IMR-90 (cell line): ENCODE results near the gene CNTN4. TPM values are rescaled to one million over a fixed set of nuclear protein-coding genes. Genes with fewer than 3 reads are reported as not detected.

Experiments used
- ATAC-seq: fragments of 200-7000 bp; cut with Tn5 transposase; 2 replicates; pipeline ENCODE4 v1.9.1; 2020; ENCODE audit warnings: low read depth, mild to moderate bottlenecking, moderate library complexity
- BruUV-seq: library from RNA; stranded (reverse); fragments of 400-500 nt; replicated peaks from 2 replicates; lab custom pipeline; 2021; lab: Mats Ljungman, UMichigan
- CTCF ChIA-PET: fragments of 300-600 bp; formaldehyde crosslinking; extraction: SDS; loops from one replicate; lab custom pipeline; 2021; ENCODE audit warnings: antibody characterized with exemption; lab: Yijun Ruan, JAX
- POLR2A ChIA-PET: fragments of 300-600 bp; sonication (Branson Sonifier 250); formaldehyde crosslinking; loops from one replicate; lab custom pipeline; 2022; ENCODE audit warnings: antibody characterized with exemption; ENCODE audit not compliant: unreplicated experiment; lab: Charles Lee
- DNase-seq: peaks from one replicate; pipeline ENCODE4 v3.0.0; 2013
- H2AFZ ChIP-seq: replicated peaks from 2 replicates; pipeline ENCODE3; 2013; ENCODE audit warnings: low read length, mild to moderate bottlenecking; ENCODE audit not compliant: poor library complexity
- H2AK5ac ChIP-seq: 2 replicates; pipeline ENCODE4 v1.6.1; 2013; ENCODE audit warnings: low read depth, low read length, inconsistent platforms
- H2AK9ac ChIP-seq: replicated peaks from 2 replicates; pipeline ENCODE3; 2013; ENCODE audit warnings: mild to moderate bottlenecking, low read depth, low read length, moderate library complexity; ENCODE audit not compliant: poor library complexity
- H2BK120ac ChIP-seq: 2 replicates; pipeline ENCODE4 v1.6.1; 2013; ENCODE audit warnings: low read depth, low read length, inconsistent platforms
- H2BK15ac ChIP-seq: 3 replicates; pipeline ENCODE4 v1.6.1; 2013; ENCODE audit warnings: low read depth, low read length, inconsistent platforms
- H2BK20ac ChIP-seq: 2 replicates; pipeline ENCODE4 v1.6.1; 2013; ENCODE audit warnings: low read depth, mild to moderate bottlenecking, inconsistent platforms, low read length, moderate library complexity
- H2BK5ac ChIP-seq: 2 replicates; pipeline ENCODE4 v1.6.1; 2013; ENCODE audit warnings: mild to moderate bottlenecking, low read depth, low read length, inconsistent platforms; ENCODE audit not compliant: poor library complexity, severe bottlenecking
- H3K14ac ChIP-seq: replicated peaks from 2 replicates; pipeline ENCODE4 v1.6.1; 2013; ENCODE audit warnings: low read depth, low read length, inconsistent platforms
- H3K18ac ChIP-seq: 2 replicates; pipeline ENCODE4 v1.6.1; 2013; ENCODE audit warnings: low read depth, low read length, control low read depth
- H3K23ac ChIP-seq: 2 replicates; pipeline ENCODE4 v1.6.1; 2013; ENCODE audit warnings: low read depth, low read length, inconsistent platforms
- H3K27ac ChIP-seq: 2 replicates; pipeline ENCODE4 v1.5.1; 2013; ENCODE audit warnings: mild to moderate bottlenecking, control low read depth, low read length; ENCODE audit not compliant: insufficient read depth
- H3K27me3 ChIP-seq: 2 replicates; pipeline ENCODE4 v1.6.1; 2013; ENCODE audit warnings: low read length; ENCODE audit not compliant: control insufficient read depth, insufficient read depth
- H3K36me3 ChIP-seq: 2 replicates; pipeline ENCODE4 v1.6.1; 2013; ENCODE audit warnings: low read length, mixed read lengths; ENCODE audit not compliant: control insufficient read depth, insufficient read depth
- H3K4ac ChIP-seq: 2 replicates; pipeline ENCODE4 v1.6.1; 2013; ENCODE audit warnings: low read depth, low read length, inconsistent platforms
- H3K4me1 ChIP-seq: 2 replicates; pipeline ENCODE4 v1.6.1; 2013; ENCODE audit warnings: low read length, mixed read lengths; ENCODE audit not compliant: control insufficient read depth, insufficient read depth
- H3K4me2 ChIP-seq: 2 replicates; pipeline ENCODE4 v1.6.1; 2013; ENCODE audit warnings: low read depth, mild to moderate bottlenecking, control low read depth, low read length, moderate library complexity
- H3K4me3 ChIP-seq: 2 replicates; pipeline ENCODE4 v1.5.1; 2013; ENCODE audit warnings: low read depth, mild to moderate bottlenecking, control low read depth, low read length, moderate library complexity; ENCODE audit not compliant: insufficient read depth
- H3K56ac ChIP-seq: 2 replicates; pipeline ENCODE4 v1.6.1; 2013; ENCODE audit warnings: low read length, inconsistent platforms; ENCODE audit not compliant: insufficient read depth; ENCODE audit errors: extremely low read depth
- H3K79me1 ChIP-seq, 2 experiments: 2 replicates each; pipeline ENCODE4 v1.6.1; 2013; ENCODE audit warnings: low read length in 2 of 2, inconsistent platforms in 1 of 2, low read depth in 1 of 2
- H3K9ac ChIP-seq: 2 replicates; pipeline ENCODE4 v1.6.1; 2013; ENCODE audit warnings: low read depth, low read length, control low read depth
- H3K9me1 ChIP-seq: 2 replicates; pipeline ENCODE4 v1.6.1; 2013; ENCODE audit warnings: low read length, inconsistent platforms; ENCODE audit not compliant: insufficient read depth
- H3K9me3 ChIP-seq: 2 replicates; pipeline ENCODE4 v1.6.1; 2013; ENCODE audit warnings: low read length; ENCODE audit not compliant: control insufficient read depth, insufficient read depth
- H4K20me1 ChIP-seq: 2 replicates; pipeline ENCODE4 v1.6.1; 2013; ENCODE audit warnings: low read length, inconsistent platforms; ENCODE audit not compliant: insufficient read depth
- H4K5ac ChIP-seq: 2 replicates; pipeline ENCODE4 v1.6.1; 2013; ENCODE audit warnings: mild to moderate bottlenecking, low read depth, low read length, control low read depth
- H4K8ac ChIP-seq, 2 experiments: 2 replicates each; pipeline ENCODE4 v1.6.1; 2013; ENCODE audit warnings: low read depth in 2 of 2, low read length in 2 of 2, control low read depth in 1 of 2, inconsistent platforms in 1 of 2
- H4K91ac ChIP-seq: 2 replicates; pipeline ENCODE4 v1.6.1; 2013; ENCODE audit warnings: low read depth, low read length, inconsistent platforms; ENCODE audit not compliant: insufficient read depth
- BHLHE40 ChIP-seq: fragments of 150-350 bp; IDR thresholded peaks from 2 replicates; pipeline ENCODE4 v1.6.1; 2016; ENCODE audit warnings: mild to moderate bottlenecking, low read depth, low read length
- CEBPB ChIP-seq: IDR thresholded peaks from 2 replicates; pipeline ENCODE4 v1.6.1; 2012; ENCODE audit warnings: low read depth, low read length, improper control_type of control experiment
- CHD1 ChIP-seq: IDR thresholded peaks from 2 replicates; pipeline ENCODE4 v1.6.1; 2012; ENCODE audit warnings: low read depth, low read length, improper control_type of control experiment
- MAFK ChIP-seq: IDR thresholded peaks from 2 replicates; pipeline ENCODE4 v1.6.1; 2012; ENCODE audit warnings: low read depth, low read length, improper control_type of control experiment
- NFE2L2 ChIP-seq: fragments of 150-350 bp; IDR thresholded peaks from 2 replicates; pipeline ENCODE4 v1.6.1; 2016; ENCODE audit warnings: low read depth, mild to moderate bottlenecking, low read length
- POLR2A ChIP-seq: IDR thresholded peaks from 2 replicates; pipeline ENCODE4 v1.6.1; 2012; ENCODE audit warnings: mild to moderate bottlenecking, low read depth, low read length
- RAD21 ChIP-seq: IDR thresholded peaks from 2 replicates; pipeline ENCODE4 v1.6.1; 2012; ENCODE audit warnings: low read length, improper control_type of control experiment
- SMC3 ChIP-seq: fragments of 150-350 bp; IDR thresholded peaks from 2 replicates; pipeline ENCODE4 v1.6.1; 2016; ENCODE audit warnings: low read depth, mild to moderate bottlenecking, antibody characterized with exemption, low read length, moderate library complexity
- WGBS, 2 experiments: methylation state at CpG; one replicate each; pipeline versions ENCODE4 v1.1.5 to v1.1.7; 2013; ENCODE audit warnings: missing lambda C conversion rate in 2 of 2; ENCODE audit not compliant: insufficient read length in 1 of 2; ENCODE audit errors: extremely low coverage in 2 of 2; 5-methylcytosine and 5-hydroxymethylcytosine counted together
- dilution Hi-C: fragments of 300-500 bp; cut with HindIII; formaldehyde crosslinking; loops from one replicate; pipeline ENCODE4 v1.14.3; 2018; ENCODE audit warnings: low sequenced_read_pairs; ENCODE audit not compliant: unreplicated experiment
- in situ Hi-C: fragments of 300-500 bp; cut with MboI; formaldehyde crosslinking; loops from 3 replicates; pipeline ENCODE4 v1.14.3; 2019; ENCODE audit warnings: low sequenced_read_pairs, inconsistent platforms, mixed read lengths
- intact Hi-C: fragments of 100-400 bp; cut with micrococcal nuclease; formaldehyde crosslinking; loops from 2 replicates; pipeline ENCODE4 v1.10.0; 2022
- polyA plus RNA-seq, 3 experiments: library from polyadenylated mRNA; depleted of rRNA; stranded (reverse); fragments of >200 nt; gene quantifications; 2 replicates each; pipeline ENCODE4 v1.2.3, GENCODE V29; 2012; ENCODE audit warnings: low replicate concordance in 1 of 3
- total RNA-seq: library from RNA; depleted of rRNA; stranded (reverse); fragments of >200 nt; gene quantifications from 2 replicates; pipeline ENCODE4 v1.2.3, GENCODE V29; 2012
- TF ChIP-seq, protein P1 (sequence below): fragments of 150-350 bp; IDR thresholded peaks from 2 replicates; pipeline ENCODE4 v1.6.1; 2017; ENCODE audit warnings: mild to moderate bottlenecking, antibody characterized with exemption, low read length, low read depth
- TF ChIP-seq, protein P2 (sequence below): conservative IDR thresholded peaks from 2 replicates; pipeline ENCODE4 v1.5.1; 2012; ENCODE audit warnings: mild to moderate bottlenecking, low read depth, low read length, improper control_type of control experiment

The CNTN4 gene
- total and polyA plus RNA-seq, 2 of the 4 experiments (the other 2 are of a cell fraction) = under 0.01 TPM; not detected in 1

DNA sequence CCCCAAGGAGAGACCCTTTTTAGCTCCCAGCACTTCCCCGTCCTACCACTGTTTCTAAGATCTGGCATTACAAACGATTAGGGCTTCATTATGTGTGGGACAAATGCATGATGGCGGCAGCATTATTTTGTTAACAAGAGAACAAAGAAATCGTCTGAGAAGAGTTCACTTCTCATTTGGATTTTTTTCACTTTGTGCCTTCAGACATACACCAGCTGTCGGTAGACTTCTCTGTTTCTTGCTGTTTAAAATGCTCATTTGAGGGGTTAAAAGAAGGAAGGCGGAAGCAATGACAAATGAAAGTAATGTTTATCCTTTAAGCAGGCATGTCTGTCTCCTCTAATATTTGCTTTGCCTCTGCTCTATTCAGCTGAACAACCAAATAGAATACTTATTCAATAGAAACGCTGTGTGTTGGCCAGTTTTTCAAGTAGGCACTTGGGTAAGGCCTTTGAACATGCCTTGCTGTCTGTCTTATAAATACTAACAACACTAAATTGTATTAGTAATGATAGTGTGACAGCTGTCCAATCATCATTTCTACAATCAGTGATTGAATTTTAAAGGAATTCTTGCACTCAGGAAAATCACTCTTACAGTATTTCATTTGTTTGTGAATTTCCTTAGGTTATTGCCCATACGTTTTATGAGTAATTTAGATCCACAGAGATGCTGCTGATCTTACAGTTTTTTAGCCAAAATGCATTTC, 629.1 kb downstream of the CNTN4 start:
- Histone ChIP-seq H2BK20ac (no peak overlapping the region), H3K9me3 (peaks cover 8% of the 10 kb centered on the region), H2BK120ac (no peak overlapping the region), H2BK15ac (no peak overlapping the region), H3K4ac (no peak overlapping the region), H3K18ac (no peak overlapping the region), H3K56ac (no peak overlapping the region), H3K4me3 (no peak overlapping the region), H2AK5ac (no peak overlapping the region), H2AK9ac (no peak overlapping the region), H3K23ac (no peak overlapping the region), H3K14ac (no peak overlapping the region), H3K79me1 (no peaks in the 10 kb centered on the region), H3K36me3 (no peaks in the 10 kb centered on the region), H4K91ac (no peak overlapping the region), H4K5ac (no peak overlapping the region), H3K27ac (no peak overlapping the region; the same call in 1 of the 2 replicates), H4K8ac (no peak overlapping the region), H3K9ac (no peak overlapping the region), H3K9me1 (no peaks in the 10 kb centered on the region), H2BK5ac (no peak overlapping the region), H4K20me1 (no peaks in the 10 kb centered on the region), H3K27me3 (no peaks in the 10 kb centered on the region), H2AFZ (no peak overlapping the region), H3K4me2 (no peak overlapping the region), H3K4me1 (no peaks in the 10 kb centered on the region)
- no CpG with 5 or more reads among the region's 8 CpGs for WGBS, 2 experiments
- in situ Hi-C loops = no loop called here
- dilution Hi-C loops = no loop called here
- no peak for TF ChIP-seq CHD1
- TF ChIP-seq, protein P1, sequence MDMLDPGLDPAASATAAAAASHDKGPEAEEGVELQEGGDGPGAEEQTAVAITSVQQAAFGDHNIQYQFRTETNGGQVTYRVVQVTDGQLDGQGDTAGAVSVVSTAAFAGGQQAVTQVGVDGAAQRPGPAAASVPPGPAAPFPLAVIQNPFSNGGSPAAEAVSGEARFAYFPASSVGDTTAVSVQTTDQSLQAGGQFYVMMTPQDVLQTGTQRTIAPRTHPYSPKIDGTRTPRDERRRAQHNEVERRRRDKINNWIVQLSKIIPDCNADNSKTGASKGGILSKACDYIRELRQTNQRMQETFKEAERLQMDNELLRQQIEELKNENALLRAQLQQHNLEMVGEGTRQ = no peak
- TF ChIP-seq, protein P2, sequence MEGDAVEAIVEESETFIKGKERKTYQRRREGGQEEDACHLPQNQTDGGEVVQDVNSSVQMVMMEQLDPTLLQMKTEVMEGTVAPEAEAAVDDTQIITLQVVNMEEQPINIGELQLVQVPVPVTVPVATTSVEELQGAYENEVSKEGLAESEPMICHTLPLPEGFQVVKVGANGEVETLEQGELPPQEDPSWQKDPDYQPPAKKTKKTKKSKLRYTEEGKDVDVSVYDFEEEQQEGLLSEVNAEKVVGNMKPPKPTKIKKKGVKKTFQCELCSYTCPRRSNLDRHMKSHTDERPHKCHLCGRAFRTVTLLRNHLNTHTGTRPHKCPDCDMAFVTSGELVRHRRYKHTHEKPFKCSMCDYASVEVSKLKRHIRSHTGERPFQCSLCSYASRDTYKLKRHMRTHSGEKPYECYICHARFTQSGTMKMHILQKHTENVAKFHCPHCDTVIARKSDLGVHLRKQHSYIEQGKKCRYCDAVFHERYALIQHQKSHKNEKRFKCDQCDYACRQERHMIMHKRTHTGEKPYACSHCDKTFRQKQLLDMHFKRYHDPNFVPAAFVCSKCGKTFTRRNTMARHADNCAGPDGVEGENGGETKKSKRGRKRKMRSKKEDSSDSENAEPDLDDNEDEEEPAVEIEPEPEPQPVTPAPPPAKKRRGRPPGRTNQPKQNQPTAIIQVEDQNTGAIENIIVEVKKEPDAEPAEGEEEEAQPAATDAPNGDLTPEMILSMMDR = no peak
- no peak for TF ChIP-seq NFE2L2
- no peak for TF ChIP-seq BHLHE40
- TF ChIP-seq POLR2A = no peak
- TF ChIP-seq SMC3 = no peak
- TF ChIP-seq MAFK = no peak
- no peak for TF ChIP-seq CEBPB
- TF ChIP-seq RAD21 = no peak
- no TSS peak for BruUV-seq
- ChIA-PET POLR2A (no interaction called here), CTCF (interaction anchor here (0.6 kb wide), 1 partner anchor 33 kb away, joined by 3 read pairs; no protein-coding TSS in a partner anchor)
- ATAC-seq (no peak), DNase-seq (no peak)
- intact Hi-C loops = no loop called here
